NT2/D1 (cell line): ENCODE results near the gene ARHGEF26.

Source experiments
- YY1 ChIP-seq: IDR thresholded peaks from 2 replicates; pipeline ENCODE4 v1.6.1; 2011; ENCODE audit not compliant: insufficient read length, insufficient read depth
- ZNF274 ChIP-seq: IDR thresholded peaks from 2 replicates; pipeline ENCODE4 v1.6.1; 2011; ENCODE audit warnings: mild to moderate bottlenecking, low read depth, low read length

GRCh38 chr3:154304116-154304786, 183.1 kb downstream of the ARHGEF26 start:
- TF ChIP-seq ZNF274 (no peak), YY1 (no peak)
